Panc1 (cell line): ENCODE data around the gene SIM2.

ENCODE experiments used
- CTCF ChIP-seq: fragments of 450-650 bp; IDR thresholded peaks from 2 replicates; pipeline ENCODE4 v1.5.1; 2017; ENCODE audit warnings: mild to moderate bottlenecking
- POLR2AphosphoS5 ChIP-seq: IDR thresholded peaks from 2 replicates; pipeline ENCODE4 v1.6.1; 2012; ENCODE audit warnings: mild to moderate bottlenecking, low read depth, low read length, moderate library complexity
- REST ChIP-seq, 2 experiments: IDR thresholded peaks; 2 replicates each; pipeline ENCODE4 v1.6.1; 2011 to 2012; ENCODE audit warnings: low read depth in 2 of 2, control low read depth in 1 of 2, low read length in 1 of 2, mild to moderate bottlenecking in 1 of 2, moderate library complexity in 1 of 2; ENCODE audit not compliant: insufficient read depth in 1 of 2

GRCh38 chr21:36743446-36743845 lies 44.5 kb downstream of the SIM2 start:
- TF ChIP-seq REST (IDR thresholded peaks at IDR 0.05; ENCODE audit: insufficient read depth in 1 of 2, low read depth in 2 of 2, low read length in 1 of 2) (no peak), CTCF (no peak), POLR2AphosphoS5 (no peak)
